GM18505 (cell line): ENCODE results near the gene NXT1.

Experiments used
- ATAC-seq: cut with Tn5 transposase; IDR thresholded peaks from one replicate; pipeline ENCODE4 v1.9.1; 2021; ENCODE audit not compliant: unreplicated experiment
- POLR2A ChIP-seq: IDR thresholded peaks from 4 replicates; pipeline ENCODE4 v1.6.1; 2011; ENCODE audit warnings: borderline replicate concordance; ENCODE audit not compliant: insufficient read depth, insufficient read length; ENCODE audit errors: extremely low read depth

NXT1 gene

DNA sequence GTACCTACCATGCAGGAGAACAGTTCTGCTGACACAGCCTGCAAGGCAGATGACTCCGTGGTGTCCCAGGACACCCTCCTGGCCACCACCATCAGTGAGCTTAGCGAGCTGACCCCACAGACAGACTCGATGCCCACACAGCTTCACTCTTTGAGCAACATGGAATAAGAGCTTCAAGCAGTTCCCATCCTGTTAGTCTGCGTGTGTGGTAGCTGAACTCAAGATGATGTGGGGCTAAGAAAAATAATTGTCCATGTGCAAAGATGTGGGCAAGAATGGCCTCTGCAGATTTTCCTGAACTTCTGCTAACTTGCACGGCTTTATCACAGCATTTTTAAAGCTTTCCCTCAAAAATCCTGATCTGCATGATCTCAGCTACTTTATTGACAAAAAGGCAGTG is 19.7 kb downstream of the NXT1 start:
- no peak for ATAC-seq
- TF ChIP-seq POLR2A = no peak

DNA sequence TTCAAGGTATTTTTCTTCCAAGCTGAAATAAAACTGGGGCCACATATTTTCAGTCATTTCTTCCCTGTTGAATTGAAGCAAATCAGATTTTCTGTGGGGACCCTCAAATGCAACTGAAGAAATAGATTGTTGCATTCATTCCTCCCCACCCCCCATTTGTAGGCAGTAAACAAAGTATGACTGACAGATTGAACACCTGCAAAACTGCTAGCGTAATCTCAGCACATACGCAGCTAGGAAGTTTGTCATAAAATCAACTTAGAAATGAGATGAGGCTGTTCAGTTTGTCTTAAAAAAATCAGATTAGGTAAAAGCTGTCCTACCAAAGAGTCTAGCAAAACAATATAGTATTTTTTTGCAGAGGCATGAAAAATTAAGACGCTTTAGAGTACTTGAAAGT is 20.3 kb downstream of the NXT1 start:
- ATAC-seq = no peak
- TF ChIP-seq POLR2A = no peak

DNA sequence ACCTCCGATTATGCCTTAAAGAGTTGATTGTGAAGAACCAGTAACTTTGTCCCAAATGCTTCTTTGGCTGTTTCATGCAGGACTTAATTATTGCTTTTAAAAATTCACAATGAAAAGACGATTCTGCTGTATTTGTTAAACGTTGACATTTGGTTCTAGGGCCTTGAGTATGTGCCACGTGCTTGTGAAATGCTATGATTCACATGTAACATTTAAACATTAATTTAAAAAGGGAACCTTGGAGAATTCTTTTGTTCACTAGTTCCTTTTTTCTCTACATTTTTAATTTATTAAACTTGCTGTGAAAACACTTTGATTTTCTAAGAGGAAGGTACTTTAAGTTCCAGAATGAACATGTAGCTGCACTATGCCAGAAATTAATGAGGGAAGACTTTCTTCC is 20.9 kb downstream of the NXT1 start:
- ATAC-seq = no peak
- TF ChIP-seq POLR2A = no peak

DNA sequence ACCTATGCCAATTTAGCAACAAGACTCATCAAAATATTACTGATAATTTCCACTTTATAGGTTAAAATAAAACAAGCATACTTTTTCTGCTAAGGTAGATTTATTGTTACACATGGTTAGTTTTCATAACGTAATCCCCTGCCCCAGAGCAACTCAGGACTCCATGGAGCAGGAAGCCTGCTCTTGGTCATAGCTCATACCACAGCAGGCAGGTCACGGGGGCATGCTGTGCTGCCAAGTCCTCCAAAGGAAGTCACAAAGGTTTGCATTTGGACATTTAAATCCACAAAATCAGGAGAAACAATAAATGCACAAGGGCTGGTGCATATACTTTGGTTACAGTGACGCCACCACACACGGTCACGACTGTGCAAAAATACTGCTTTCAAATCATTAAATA is 23.9 kb downstream of the NXT1 start:
- ATAC-seq = no peak
- TF ChIP-seq POLR2A = no peak

DNA sequence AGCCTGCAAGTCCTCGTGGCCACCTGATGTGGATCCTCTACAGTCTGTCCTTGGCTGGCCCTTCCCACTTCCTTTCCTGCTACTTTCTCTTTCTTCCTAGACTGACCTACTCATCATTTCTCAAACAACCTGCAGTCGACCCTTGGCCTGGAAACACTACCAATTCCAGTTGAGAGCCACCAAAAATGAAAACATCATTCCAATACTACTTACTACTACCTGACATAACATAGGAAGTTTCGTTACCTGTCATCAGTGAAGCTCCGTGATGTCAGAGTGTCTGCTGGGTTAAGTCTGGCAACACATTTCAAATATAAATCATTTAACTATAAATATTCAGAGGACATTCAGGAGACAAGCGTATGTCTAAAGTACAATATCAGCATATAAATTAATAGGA is 25.2 kb downstream of the NXT1 start:
- no peak for TF ChIP-seq POLR2A
- ATAC-seq = no peak

DNA sequence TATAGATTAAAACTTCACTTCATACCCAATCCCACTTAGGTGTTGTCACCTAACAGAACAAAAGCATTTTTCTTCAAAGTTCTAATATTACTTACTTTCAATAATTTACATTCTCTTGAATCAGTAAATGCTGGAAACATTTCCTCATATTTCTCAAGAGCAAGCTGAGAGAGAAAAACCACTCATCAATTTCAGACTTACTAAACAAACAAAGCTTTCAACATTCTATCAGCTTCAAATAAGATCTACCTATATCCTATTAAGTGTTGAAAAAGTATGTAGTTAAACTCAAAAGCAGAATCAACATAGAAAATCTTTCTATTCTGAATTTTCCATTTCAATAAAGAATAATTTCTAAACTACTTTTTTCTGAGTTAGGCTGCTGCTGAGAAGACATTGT is 29.2 kb downstream of the NXT1 start:
- no peak for TF ChIP-seq POLR2A
- ATAC-seq = no peak

DNA sequence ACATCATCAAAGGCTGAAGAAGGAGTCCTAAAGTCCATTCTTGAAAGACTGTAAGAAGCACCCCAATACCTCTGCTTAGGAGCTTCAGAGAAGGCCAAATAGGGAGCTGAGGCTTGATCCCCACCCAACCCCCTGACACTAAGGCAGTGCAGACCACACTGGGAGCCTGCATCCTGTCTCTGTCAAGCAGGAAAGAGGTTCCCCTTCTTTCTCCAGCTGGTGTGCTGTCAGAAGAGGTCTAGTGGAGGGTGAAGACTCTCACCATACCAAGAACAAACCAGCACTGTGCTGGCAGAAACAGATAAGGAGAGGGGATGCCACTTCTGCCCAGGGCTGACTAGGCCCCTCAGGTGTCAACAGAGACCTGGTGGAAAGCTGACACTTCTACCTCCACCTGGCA is 31.3 kb downstream of the NXT1 start:
- no peak for TF ChIP-seq POLR2A
- ATAC-seq = no peak

DNA sequence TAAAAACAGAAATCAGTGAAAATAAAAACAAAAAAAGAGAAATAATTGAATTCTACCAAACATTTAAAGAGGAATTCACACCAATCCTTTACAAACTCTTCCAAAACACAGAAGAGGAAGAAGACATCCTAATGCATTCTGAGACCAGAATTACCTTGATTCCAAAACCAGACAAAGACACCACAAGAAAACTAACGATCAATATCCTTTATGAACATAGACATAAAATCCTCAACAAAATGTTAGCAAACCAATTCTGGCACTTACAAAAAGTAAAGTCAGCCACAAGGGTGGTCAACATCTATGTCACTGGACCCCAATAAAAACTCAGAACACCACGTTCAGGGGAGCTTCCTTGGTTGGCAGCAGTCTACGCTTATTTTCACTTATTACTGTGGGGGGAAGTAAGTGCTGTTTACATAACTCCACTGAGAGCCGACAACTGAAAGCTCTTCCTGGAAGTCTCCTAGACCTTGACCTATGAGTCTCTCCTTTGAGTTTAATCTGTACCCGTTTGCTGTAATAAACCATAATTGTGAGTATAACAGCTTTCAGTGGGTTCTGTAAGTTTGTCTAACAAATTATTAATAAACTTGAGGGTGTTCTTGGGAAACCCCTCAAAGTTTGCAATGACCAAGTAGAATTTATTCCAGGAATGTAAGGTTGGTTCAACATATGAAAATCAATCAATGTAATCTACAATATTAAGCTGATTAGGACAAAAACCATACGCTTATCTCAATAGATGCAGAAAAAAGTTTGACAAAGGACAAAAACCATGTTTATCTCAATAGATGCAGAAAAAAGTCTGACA is 35.9 kb downstream of the NXT1 start:
- no peak for ATAC-seq

DNA sequence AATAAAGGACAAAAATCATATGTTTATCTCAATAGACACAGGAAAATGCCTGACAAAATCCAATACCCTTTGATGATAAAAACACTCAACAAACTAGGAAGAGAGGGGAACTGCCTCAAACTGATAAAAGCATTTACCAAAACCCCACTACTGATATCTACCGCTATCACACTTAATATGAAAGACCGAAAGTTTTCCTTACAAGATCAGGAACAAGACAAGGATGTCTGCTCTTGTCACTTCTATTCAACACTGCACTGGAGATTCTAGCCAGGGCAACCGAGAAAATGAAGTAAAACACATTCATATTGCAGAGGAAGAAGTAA is 36.5 kb downstream of the NXT1 start:
- TF ChIP-seq POLR2A = no peak
- no peak for ATAC-seq

More for the DNA sequence above, 35.9 kb downstream of the NXT1 start:
- no peak for TF ChIP-seq POLR2A

DNA sequence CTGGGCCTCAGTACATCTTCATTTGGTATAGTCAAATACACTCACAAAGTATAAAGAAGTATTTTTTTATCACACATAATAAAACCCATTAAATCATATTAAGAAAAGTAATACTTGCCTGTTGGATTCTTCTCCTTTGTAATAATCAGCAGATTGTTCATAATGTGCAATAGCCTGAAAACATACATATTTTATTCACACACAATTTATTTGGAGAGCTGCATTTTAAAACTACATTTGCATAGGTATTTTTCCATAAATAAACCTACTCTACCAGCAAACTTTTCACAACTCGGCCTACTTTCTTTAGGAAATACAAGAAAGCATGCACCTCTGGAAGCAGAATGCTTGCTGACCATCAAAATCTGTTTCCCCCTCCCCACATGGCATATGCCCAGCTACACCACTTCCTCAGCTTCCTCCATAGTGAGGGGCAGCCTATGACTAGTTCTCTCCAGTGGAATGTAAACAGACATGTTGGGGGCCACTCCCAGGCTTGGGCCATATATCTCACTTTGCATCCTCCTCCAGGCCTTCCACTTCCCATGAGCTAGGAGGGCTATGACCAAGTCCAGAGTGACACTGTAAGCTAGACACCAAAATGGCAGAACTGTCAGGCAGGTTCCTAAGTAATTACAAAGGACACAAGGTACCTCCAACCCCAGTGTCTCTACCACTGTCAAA is 39.6 kb downstream of the NXT1 start:
- TF ChIP-seq POLR2A = no peak
- no peak for ATAC-seq

DNA sequence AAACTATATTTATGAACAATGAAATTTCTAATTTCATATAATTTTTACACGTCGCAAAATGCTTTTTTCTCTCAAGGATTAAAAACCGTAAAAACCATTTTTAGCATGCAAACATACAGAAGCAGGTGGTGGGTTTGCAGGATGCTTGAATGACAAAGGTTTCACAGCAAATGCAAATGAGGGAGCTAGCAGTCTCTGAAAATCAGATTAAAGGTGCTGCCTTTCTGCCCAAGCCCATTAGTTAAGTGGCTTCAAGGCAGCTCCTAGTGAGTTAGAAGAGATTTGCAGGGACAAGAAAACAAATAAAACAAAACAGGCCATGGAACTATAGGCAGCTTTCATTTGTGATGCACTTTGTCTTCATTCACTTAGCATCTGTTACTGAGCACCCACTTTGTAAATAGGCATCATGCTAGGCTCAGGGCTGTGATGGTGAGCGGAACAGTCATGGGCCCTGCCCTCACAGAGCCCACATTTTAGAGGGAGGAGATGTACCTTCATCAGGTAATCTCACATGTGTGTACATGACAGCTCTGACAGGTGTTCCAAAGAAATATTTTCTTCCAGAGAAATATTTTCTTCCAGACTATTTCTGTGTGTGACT is 41.2 kb downstream of the NXT1 start:
- ATAC-seq = no peak
- TF ChIP-seq POLR2A = no peak

DNA sequence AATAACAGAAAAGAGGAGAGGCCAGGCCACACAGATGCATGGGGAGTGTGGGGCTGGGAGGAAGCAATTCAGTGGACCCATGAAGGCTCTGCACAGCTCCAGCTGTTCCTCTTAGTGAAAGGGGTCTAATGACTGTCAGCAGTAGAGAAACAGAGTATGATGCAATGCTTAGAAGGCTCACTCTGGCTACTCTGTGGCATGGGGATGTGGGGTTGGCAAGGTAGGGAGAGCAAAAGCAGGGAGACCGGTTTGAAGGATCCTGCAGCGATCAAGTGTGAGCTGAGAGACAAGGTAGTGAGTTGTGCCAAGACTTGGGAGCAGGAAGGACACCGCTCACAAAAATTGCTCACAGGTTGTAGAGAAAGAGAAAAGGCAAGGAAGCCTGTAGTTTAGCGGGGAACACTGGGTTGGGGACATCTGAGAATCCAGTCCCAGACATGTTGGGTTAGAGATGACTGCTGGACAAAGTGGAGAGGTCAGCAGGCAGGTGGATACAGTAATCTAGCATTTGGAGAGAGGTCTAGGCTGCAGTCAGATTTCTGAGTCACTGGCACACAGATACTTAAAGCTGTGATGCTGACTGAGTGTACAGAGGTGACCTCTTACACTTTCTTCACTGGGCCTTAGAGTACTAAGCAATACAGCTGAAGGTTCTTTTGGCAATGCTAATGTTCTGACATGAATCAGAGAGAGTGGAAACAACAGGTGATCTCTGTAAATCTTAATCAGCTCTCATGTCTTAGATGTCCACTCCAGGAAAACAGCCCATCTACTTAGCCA is 43.6 kb downstream of the NXT1 start:
- no peak for TF ChIP-seq POLR2A
- no peak for ATAC-seq

DNA sequence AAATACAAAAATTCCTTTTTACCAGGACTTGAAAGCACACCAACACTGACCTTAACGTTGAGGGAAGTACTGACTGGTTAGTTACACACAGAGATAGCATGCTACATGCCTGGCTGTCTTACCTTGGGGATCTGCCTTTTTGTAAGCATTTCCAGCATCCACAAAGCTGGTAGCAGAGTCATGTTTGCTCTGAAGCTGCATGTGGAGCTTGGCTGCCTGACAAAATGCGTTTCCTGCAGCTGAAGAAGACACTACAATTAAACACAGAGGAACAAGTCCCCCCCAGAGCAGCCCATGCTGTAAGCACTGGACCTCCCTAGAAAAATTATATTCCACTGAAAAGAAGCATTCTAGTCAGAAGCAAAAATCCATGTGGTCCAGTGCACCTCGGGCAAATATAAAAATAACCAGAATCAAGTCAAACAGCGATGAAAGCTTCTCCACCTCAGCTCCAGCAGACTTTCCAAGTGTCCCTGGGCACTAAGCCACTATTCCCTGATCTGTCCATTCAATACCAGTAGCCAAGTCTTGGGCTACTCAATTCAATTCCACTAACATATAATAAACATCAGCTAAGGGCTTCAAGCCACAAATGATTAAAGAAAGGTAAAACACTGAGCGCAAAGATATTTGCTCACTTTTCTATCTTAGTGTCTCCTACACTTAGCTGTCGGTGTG is 46.5 kb downstream of the NXT1 start:
- TF ChIP-seq POLR2A = no peak
- ATAC-seq = no peak
